Stimulated activated naive CD4-positive, alpha-beta T cell (primary cell): ENCODE results near the gene DNM1.

Experiments
- DNase-seq, 6 experiments: peaks; one replicate each; lab custom pipeline; 2025; lab: John Stamatoyannopoulos, UW

The DNM1 gene

DNA sequence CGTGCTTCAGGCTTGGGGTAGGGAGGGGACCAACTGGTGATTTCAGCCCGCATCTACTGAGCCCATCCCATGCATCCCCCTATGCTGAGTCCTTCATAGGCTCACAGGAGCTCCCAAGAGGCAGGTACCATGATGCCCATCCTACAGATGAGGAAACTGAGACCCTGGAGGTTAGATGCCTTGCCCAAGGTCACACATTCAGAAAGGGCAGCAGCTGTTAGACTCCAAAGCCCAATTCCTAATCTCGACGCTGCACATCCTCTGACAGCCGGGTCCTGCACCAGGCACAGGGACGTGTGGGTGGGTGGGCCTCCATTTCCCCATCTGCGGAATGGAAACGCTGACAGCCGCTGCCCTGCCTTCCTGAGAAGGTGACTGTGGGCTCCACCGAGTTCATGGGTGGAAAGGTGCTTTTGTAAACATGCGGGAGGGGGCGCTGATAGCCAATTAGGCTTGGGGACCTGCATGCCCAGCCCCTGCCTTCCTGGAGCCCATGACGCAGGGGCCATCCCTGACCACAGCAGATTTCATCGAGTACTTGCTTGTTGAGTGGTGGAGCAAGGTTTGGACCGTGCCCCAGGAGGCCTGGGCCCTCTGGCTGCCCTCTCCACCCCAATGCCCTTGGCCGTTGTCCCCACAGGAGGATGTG, 2.2 kb downstream of the DNM1 start:
- DNase-seq = no peak

DNA sequence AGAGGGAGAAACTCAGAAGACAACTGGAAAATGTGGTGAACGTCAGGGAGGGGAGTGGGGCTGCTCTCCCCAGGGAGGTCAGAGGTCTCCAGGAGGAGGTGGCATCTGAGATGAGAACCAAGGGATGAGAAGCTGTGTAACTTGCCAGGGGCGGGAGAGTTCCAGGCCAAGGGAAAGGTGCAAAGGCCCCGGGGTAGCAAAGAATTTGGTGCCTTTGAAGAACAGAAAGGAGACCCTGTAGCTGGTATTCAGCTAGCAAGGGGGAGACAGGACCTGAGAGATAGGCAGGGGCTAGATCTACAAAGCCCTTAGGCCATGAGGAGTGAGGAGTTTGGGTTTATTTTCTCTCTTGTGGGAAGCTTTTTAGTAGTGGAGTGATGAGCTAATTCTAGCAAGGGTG, 3.3 kb downstream of the DNM1 start:
- DNase-seq = no peak

DNA sequence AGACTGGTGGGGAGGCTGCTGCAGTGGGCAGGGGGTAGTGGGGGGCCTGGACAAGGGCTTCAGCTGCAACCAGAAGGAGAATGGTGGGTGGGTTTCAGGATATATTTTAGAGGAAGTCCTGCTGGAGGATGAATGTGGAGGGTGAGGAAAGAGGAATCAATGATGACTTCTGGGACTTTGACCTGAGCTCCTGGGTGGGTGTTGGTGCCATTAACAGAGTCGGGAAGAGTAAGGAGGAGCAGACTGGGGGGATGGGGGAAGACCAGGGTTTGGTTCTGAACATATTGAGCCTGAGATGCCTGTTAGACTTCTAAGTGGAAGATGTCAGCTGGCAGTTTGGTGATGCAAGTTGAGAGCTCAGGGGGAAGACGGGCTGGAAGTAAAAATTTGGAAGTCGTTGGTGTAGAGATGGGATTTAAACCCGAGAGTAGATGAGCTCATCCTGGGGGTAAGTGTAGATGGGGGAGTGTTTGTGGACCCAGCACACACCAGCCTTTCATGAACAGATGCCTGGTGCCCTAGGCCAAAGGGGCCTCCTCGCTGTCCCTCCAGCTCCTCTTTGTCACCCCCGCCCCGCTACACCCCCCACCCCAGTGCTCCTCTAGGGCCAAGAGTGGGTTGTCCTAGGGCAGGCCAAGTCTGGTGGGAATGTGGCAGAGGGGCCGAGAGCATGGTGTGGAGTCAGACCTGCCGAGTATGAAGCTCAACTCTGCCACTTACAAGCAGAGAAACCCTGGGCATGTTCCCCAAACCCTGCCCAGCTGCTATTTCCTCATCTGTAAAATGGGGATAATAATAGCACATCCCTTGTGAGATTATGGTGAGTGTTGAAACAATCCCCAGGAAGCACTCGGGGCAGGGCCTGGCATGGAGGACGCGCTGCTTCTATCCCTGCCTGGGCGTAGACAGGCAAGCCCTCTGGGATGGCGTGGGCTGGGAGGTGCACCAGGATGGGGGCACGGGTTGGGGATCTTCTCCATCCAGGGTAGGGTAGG, 4.0 kb downstream of the DNM1 start:
- DNase-seq = no peak

DNA sequence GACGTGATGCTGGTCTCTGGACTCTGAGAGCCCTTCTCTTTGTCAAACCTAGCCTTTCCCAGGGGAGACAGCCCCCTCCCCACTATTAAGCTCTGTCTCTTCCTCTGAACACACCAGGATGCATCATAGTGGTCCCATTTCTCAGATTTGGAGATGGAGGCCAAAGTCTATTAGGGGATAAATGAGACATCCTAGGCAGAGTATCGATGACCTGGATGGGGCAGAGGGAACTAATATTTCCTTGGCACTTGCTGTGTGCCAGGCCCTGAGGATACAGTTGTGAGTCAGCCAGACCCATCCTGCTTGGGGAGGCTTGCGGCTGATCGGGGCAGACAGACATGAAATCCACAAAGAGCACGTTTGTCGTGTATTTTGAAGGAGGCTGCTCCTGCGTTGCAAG, 5.2 kb downstream of the DNM1 start:
- DNase-seq = no peak

DNA sequence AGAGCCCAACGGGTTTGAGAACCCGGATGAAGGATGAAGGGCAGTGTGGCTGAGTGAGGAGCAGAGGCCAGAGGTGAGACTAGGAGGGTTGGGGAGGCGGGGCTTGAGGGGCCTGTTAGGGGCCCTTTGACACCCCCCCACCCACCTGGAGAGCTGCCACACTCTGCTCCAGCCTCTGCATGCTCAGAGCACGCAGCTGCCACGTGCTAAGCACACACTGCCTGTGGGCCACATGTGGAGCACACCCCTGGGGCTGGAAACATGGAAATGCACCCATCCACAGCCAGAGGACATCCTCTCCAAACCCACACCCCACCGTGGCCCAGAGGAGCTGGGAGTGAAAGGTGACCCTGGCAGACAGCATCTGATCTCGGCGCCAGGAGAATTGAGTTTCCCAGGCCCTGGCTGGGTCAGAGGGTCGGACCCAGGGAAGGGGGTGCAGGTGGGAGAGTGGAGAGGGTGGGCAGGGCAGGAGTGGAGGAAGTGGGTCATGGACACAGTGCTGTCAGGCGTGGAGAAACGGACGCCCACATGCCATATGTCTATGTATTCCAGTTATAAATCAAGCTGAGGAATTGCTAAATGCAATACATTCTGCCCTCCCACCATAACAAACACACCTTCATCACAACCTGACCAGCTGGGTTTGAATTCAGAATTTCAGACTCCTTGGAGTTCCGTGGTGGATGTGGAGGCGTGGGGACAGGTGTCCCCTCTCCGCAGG, 5.9 kb downstream of the DNM1 start:
- DNase-seq = no peak

DNA sequence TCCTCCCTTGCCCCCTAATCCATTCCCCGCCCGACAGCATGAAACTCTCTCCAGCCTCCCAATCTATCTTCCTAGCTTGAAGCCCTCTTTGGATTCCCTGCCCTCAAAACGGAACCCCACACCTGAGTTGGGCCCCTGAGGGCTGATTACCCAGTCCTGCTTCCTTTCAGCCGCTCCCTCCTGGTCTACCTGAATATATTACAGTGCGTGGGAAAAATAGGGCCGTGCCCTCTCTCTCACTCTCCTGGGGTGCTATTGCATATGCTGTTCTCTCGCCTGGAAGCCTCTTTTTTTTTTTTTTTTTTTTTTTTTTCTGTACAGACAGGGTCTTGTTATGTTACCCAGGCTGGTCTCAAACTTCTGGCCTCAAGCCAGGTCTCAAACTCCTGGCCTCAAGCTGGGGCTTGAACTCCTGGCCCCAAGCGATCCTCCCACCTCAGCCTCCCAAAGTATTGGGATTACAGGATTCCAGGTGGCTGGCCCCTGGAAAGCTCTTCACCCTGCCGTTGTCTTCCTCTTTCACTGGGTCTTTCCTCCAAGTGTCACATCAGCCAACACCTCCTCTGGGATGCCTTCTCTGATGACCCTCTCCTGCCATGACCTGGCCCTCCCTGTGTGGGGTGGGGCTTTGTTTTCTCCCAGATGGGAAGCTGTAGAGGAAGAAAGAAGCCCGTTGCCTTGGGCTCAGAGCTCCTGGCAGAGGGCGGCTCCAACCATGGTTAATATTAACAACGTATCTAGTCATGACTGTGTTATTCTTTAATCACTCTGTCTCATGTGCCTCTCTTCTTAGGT, 8.2 kb downstream of the DNM1 start:
- DNase-seq = no peak

DNA sequence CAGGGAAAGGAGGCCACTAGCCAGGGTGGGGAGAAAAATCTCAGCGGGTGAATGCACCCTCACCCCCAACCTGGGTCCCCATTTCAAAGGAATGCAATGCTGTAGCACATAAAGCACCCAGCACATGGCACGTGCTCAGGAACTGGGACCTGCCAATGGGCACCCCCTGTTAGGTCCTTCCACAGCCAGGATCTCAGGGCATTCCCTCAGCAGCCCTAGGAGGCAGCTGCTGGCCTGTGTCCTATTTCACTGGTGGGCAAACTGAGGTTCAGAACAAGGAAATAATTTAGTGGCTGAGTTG, 8.8 kb downstream of the DNM1 start:
- no peak for DNase-seq

DNA sequence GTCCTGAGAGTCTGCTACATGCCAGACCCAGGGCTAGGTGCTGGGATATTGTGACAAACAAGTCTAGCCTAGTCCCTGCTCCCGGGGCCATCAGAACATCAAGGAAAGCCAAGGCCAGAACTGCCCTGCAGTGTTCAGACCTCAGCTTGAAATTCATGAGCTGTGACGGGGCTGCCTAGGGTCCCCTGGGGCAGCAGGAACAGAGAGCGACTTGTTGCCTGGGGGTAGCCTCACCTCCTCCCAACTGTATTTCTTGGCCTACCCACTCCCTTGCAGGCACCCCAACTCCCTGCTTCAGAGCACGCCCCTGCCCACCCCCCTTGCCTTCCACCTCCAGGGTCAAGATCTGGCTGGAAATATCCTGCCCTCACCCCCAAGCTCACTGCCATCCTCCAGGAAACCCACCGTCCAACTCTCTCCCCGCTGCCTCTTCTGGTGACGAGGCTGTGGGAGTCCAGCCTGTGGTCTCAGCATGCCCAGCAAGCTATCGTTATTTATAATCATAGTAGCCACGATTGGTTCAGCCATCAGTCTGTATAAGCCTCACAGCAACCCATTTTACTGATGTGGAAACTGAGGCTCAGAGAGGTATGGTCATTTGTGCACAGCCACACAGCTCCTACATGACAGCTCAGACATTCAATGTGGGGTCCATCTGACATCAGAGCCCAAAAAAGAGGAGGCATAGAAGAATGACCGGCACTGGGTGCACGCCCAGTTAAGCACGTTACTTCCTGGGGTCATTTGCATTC, 10.7 kb downstream of the DNM1 start:
- no peak for DNase-seq

DNA sequence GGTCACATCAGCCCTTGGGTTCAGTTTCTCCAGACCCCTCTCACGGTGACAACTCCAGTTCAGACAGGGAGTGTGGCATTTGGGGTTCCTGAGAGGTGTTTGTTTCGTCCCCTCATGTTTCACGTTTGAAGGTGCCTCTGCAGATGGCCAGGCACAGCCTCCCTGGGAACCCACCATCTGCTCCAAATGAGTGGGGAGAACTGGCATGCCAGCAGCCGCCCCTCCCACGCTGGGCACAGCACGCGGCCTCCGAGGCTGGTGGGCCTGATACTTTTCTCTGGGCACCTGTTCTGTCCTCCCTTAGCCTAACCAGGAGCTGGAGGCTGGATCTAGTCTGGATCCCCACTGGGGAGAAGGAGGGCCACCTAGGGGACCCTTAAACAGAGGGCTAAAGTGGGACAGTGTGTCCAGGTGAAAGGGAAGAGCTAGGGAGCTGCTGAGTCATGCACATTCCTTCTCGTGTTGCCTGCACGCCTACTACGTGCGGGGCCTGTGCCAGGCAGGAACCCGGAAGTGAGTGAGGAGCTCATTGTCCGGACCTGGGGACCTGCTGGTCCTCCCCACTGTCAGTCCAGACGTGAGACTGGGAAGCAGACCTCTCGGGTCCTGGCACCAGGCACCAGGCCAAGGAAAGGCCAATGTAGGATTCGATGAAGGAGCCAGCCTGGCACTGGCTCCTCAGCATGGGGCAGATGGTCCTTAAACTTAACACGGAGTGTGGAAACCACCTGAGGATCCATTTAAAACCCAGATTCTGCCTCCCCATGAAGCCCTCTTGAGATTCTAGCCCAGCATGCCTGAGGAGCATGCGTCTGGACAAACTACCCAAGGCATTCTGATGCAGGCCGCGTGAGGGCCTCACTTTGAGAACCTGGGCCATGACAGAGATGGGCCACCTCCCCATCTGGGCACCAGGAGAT, 11.7 kb downstream of the DNM1 start:
- DNase-seq = no peak

DNA sequence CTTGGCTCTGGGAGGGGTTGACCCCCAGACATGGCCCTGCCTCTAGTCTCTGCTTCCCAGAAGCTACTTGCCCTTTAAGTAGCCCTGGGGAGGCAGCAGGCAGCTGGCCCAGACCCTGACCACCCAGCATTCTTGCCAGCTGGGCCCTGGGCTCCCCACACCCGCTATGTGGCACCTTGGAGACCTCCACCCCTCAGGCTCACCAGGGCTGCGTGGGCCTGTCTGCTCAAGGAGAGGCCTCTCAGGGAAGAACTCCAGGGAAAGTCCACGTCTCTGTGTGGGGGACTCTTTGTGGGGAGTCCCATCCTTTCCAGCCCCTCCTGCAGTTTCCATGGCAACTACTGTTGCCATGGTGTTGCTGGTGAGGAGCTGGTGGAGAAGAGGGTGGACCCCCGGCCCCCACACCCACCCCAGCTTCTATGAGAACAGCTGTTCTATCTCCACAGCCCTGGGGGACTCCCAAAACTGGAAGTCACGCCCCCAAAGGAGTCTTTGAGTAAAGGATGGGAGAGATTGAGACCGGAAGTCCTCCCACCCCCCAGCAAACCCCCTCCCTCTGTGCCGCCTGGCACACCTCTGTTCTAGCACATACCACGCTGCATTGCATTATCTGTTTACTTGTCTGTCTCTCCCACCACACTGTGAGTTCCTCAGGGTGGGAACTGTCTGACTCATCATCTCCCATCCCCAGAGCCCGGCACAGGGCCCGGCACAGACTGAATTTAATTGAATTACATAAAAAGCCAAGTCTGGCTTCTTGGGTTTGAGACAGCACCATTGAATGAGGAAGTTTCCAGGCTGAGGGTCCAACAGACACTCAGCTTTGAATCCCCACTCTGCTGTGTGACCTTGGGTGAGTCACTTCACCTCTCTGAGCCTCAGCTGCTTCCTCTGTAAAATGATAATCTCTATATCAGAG, 12.6 kb downstream of the DNM1 start:
- DNase-seq = no peak

DNA sequence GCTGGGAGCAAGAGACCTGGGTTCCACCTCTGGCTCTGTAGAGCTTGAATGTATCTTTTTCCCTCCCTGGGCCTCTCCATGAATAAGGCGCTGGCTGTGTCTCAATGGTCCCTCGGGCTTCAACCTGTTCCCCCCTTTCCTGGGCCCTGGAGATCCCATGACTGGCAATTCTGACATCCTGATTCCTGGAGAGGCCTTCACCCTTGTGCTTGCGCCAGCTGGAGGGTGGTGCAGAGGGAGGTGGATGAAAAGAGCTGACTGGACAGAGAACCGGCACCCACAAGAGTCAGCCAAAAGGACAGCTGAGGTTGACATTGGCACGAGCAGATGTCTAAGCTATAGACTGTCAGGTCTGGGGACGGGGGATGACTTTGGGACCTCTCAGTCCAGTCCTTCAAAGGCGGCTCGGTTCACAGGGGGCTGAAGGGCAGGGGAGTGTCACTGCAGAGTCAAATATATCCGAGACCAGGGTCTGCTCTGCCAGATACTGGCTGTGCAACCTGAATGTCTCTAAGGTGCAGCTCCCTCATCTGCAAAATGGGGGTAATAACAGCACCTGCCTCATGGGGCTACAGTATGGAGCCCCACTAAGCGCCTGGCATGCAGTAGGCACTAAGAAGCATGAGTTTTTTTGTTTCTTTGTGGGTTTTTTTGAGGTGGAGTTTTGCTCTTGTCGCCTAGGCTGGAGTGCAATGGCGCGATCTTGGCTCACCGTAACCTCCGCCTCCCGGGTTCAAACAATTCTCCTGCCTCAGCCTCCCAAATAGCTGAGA, 13.8 kb downstream of the DNM1 start:
- no peak for DNase-seq

DNA sequence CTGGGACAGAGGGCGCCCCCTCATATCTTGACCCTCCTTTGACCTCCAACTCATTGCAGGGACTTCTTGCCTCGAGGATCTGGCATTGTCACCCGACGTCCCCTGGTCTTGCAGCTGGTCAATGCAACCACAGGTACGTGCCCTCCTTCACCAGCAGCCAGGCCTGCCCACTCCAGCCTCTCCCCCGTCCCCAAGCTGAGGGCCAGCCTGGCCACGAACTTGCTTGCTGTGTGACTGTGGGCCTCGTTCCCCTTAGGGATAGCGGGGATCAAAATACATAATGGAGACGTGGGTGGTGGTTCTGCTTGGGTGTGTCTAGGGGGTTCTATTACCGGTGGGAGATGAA, 15.0 kb downstream of the DNM1 start:
- DNase-seq = no peak

DNA sequence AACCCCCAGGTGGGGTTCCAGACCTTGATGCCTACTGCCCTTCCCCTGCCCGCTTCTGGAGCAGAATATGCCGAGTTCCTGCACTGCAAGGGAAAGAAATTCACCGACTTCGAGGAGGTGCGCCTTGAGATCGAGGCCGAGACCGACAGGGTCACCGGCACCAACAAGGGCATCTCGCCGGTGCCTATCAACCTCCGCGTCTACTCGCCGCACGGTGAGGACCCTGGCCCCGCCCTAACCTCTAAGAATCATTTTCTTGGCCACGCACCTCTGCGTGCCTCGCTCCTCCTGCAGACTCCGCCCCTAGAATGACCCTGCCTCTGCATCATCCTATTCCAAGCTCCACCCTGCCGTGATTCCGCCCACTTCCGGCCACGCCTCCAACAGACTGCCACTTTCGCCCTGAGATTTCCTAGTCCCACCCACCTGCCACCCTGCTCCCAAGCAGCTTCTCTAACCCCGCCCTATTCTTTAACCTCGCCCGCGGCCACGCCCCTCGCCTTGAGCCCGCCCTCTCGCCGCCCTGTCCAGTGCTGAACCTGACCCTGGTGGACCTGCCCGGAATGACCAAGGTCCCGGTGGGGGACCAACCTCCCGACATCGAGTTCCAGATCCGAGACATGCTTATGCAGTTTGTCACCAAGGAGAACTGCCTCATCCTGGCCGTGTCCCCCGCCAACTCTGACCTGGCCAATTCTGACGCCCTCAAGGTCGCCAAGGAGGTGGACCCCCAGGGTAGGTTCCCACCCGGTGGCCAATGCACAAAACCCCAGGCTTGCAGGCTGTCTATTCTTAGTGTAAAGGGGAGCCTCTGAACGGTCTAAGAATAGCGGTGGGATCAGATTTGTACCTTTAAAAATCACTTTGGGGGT, 15.6 kb downstream of the DNM1 start:
- peak; percentile 83 to 94 (median 88) for DNase-seq

DNA sequence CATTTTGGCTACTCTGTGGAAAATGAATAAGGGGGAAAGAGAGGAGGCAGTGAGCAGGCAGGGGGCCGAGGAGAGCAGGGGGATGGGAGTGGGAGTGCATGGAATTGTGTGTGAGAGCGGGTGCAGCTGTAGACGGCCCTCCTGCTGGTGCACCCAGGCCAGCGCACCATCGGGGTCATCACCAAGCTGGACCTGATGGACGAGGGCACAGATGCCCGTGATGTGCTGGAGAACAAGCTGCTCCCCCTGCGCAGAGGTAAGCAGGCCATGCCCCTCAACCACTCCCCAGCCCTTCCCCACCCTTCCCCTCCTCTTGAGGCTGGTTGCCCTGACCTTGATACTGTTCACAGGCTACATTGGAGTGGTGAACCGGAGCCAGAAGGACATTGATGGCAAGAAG, 16.7 kb downstream of the DNM1 start:
- no peak for DNase-seq

DNA sequence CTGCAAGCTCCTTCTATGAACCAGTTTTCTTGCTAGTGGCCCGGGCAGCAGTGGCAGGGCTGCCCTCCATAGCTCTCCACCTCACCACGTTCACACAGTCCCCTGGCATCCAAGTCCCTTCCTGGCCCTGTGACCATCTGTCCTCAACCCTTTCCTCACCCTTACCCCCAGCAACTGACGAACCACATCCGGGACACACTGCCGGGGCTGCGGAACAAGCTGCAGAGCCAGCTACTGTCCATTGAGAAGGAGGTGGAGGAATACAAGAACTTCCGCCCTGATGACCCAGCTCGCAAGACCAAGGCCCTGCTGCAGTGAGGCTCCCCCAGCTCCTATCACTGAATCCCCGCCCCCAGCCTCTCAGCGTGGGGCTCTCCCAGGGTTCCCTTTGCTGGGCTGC, 18.8 kb downstream of the DNM1 start:
- DNase-seq = no peak

DNA sequence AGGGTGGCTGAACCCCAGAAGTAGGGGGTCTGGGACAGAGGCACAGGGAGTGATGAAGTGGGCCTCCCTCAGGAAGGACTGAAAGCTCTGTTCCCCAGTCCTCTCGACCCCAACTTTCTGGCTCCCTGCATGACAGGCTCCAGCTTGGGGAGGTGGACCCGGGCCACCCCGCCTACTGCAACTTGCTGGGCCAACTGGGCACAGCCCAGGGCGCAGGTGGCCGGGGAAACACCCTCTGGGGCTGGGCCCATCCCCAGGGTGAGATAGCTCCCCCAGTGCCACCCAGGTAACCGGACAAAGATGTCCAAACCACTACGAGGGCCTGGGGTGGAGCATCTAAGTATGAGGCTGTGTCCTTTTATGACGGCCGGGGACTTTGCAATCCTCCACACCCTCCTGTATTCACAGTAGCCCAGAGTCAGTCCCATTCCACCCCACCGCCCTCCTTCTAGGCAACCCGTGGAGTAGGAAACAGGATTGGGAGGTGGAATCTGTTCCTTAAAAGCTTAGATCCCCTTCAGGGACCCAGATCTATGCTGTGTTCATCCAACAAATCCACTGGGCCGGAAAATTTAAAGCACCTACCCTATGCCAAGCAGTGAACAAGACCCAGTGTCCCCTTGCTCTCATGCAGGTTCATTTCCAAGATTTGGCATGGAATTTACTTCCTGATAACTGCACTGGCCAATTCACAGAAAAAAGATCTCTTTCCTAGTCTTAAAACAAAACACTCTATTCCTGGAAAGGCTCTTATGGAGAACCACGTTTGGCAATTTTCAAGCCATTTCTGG, 19.9 kb downstream of the DNM1 start:
- no peak for DNase-seq

DNA sequence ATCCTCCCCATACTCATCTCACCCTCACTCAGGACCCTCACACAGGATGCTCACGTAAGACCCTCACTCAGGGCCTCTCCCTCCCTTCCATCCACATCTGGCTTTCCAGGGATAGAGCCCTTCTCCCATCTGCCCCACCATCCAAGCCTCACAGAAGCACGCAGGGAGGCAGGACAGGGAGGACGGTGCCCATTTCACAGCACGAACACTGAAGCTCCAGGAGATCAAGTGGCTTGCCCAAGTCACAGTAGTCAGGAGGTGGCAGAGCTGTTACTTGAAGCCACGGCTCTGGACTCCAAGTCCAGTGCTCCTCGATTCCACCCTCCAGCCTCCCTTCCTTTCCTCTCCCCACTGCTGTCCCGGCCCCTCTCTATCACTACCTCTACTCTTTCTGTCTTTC, 21.7 kb downstream of the DNM1 start:
- no peak for DNase-seq
